Ovary (tissue), 3 donors: ENCODE measurements around the gene CNNM4.

Source experiments
- EP300 ChIP-seq: sonication (generic); formaldehyde crosslinking; IDR thresholded peaks from one replicate; pipeline ENCODE4 v1.6.1; 2017; ENCODE audit warnings: antibody characterized with exemption
- POLR2A ChIP-seq: fragments of 450-650 bp; IDR thresholded peaks from one replicate; pipeline ENCODE4 v1.6.1; 2017; ENCODE audit warnings: antibody characterized with exemption, mild to moderate bottlenecking, moderate library complexity
- TF ChIP-seq, protein P1 (sequence below), 3 donors: fragments of 450-650 bp in 2 of 3; fragments of 200-600 bp in 1 of 3; IDR thresholded peaks; one replicate each; pipeline versions ENCODE4 v1.5.1 to v1.8.0; 2016 to 2022; ENCODE audit warnings: antibody characterized with exemption in 3 of 3, mild to moderate bottlenecking in 1 of 3
- donor health status: DM: no; HTN: no; CAD: no.

- TF ChIP-seq, protein P1, sequence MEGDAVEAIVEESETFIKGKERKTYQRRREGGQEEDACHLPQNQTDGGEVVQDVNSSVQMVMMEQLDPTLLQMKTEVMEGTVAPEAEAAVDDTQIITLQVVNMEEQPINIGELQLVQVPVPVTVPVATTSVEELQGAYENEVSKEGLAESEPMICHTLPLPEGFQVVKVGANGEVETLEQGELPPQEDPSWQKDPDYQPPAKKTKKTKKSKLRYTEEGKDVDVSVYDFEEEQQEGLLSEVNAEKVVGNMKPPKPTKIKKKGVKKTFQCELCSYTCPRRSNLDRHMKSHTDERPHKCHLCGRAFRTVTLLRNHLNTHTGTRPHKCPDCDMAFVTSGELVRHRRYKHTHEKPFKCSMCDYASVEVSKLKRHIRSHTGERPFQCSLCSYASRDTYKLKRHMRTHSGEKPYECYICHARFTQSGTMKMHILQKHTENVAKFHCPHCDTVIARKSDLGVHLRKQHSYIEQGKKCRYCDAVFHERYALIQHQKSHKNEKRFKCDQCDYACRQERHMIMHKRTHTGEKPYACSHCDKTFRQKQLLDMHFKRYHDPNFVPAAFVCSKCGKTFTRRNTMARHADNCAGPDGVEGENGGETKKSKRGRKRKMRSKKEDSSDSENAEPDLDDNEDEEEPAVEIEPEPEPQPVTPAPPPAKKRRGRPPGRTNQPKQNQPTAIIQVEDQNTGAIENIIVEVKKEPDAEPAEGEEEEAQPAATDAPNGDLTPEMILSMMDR (IDR thresholded peaks at IDR 0.05), result no peak
- TF ChIP-seq POLR2A (no peak), EP300 (no peak)
Observed at GRCh38 chr2:96817882-96818281, 57.2 kb downstream of the CNNM4 start.
